ENCODE data around the gene MAPRE3. TPM values are rescaled to one million over a fixed set of nuclear protein-coding genes. Genes with fewer than 3 reads are reported as not detected.

Gene MAPRE3
- total RNA-seq, 1 donor from 2014 or later, result 27.0 TPM

DNA sequence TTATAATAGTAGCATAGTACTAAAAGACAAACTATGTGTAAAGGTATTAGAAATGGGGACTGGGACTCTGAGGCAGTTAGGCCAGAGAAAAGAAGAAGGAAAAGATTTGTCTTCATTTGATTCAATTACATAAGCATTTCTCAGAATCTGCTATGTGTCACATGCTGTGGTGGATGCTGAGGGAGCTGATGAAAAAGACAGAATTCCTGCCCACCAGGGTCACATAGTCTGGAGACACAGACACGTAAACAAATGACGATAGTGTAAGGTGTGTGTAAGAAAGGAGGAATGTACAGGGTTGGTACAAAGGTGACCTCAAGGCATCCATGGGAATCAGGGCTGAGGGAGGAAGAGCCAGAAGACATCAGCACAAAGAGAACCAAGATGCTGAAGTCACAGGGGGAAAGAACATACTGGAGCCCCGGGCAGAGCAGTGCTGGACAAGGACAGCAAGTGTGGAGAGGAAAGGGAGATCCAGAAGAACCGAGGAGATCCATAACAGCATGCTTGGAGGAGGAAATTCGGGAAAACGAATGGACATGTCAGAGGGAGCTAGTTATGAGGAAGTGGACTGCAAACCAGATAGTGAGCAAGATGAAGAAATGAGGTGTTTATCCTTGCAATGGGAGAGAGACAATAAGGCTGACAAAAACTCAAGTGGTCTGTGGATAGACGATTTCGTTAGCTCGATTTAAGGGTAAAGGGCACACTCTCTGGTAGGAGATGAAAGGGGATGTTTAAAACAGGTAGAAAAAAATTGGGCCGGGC is 1.2 kb upstream of the MAPRE3 start:
- Histone ChIP-seq H3K4me3 (ENCODE audit: insufficient read depth, low read depth, low read length) (no peak overlapping the region), H3K4me2 (ENCODE audit: low read length) (peak overlapping the region; percentile 52), H3K4me1 (ENCODE audit: insufficient read depth, low read length) (peaks cover 24% of the 10 kb centered on the region), H4K20me1 (ENCODE audit: insufficient read depth, low read length) (peaks cover 19% of the 10 kb centered on the region), H3K9ac (ENCODE audit: low read length) (peak overlapping the region; percentile 60), H3K79me2 (ENCODE audit: insufficient read depth, low read length) (no peaks in the 10 kb centered on the region), H2AFZ (ENCODE audit: low read depth, low read length) (no peak overlapping the region), H3K27me3 (ENCODE audit: insufficient read depth, low read length) (peaks cover 9% of the 10 kb centered on the region), H3K9me3 (ENCODE audit: insufficient read depth, low read depth, low read length) (no peaks in the 10 kb centered on the region), H3K36me3 (ENCODE audit: insufficient read depth, low read length) (no peaks in the 10 kb centered on the region), H3K27ac (ENCODE audit: low read depth, low read length) (peak overlapping the region; percentile 56)
- peaks cover 2% of the 10 kb centered on the region for H3K9me3 Mint-ChIP-seq (ENCODE audit: unreplicated experiment)
- H3K27me3 Mint-ChIP-seq (ENCODE audit: low read depth, unreplicated experiment), result peaks cover 25% of the 10 kb centered on the region
- no peaks in the 10 kb centered on the region for H3K36me3 Mint-ChIP-seq (ENCODE audit: low read depth, unreplicated experiment)
- TF ChIP-seq, protein P1, sequence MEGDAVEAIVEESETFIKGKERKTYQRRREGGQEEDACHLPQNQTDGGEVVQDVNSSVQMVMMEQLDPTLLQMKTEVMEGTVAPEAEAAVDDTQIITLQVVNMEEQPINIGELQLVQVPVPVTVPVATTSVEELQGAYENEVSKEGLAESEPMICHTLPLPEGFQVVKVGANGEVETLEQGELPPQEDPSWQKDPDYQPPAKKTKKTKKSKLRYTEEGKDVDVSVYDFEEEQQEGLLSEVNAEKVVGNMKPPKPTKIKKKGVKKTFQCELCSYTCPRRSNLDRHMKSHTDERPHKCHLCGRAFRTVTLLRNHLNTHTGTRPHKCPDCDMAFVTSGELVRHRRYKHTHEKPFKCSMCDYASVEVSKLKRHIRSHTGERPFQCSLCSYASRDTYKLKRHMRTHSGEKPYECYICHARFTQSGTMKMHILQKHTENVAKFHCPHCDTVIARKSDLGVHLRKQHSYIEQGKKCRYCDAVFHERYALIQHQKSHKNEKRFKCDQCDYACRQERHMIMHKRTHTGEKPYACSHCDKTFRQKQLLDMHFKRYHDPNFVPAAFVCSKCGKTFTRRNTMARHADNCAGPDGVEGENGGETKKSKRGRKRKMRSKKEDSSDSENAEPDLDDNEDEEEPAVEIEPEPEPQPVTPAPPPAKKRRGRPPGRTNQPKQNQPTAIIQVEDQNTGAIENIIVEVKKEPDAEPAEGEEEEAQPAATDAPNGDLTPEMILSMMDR (IDR thresholded peaks at IDR 0.05; ENCODE audit: insufficient read depth, low read depth, low read length), result no peak
- no peak for TF ChIP-seq EZH2 (IDR thresholded peaks at IDR 0.05; ENCODE audit: insufficient read depth, low read length)
- H3K4me3 Mint-ChIP-seq (ENCODE audit: unreplicated experiment), result peak overlapping the region; percentile 72
- DNase-seq (ENCODE audit: low read depth) (peak; percentile 75), FAIRE-seq (no peak)
- H3K27ac Mint-ChIP-seq (ENCODE audit: unreplicated experiment), result peak overlapping the region; percentile 14
- H3K4me1 Mint-ChIP-seq (ENCODE audit: low read depth, unreplicated experiment), result peaks cover 18% of the 10 kb centered on the region

DNA sequence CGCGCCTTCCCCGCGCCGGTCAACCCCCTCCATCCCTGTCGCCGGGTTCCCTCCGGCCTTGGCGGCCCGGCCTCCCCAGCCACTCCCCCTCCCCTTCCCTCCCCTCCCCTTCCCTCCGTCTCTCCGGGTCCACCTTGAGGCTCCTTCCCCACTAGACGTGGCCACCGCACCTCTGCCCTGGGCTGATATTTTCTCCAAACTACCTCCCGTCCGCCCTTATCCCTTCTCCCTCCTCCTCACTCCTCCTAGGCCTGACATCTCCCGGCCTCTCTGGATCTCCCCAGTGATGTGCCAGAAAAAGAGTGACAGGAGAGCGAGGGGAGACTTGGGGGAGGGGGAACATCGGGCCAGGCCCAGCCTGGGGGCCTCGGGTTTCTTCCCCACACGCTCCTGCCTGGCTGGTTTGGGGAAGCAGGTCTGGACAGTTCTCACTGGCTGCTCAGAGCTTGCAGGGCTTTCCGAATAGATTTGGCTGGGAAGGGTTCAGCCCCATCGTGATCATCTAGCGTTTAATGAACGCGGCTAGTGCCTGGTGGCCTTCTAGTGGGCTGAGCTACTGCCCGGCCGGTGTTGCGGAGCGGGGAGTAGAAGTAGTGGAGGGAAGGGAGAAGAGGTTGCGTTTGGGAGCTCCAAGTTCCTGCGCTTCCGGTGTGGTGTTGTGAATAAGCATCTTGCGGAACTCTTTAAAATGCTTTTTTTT is 641 bp downstream of the MAPRE3 start:
- H3K9ac ChIP-seq (ENCODE audit: low read length), result peak overlapping the region; percentile 85
- H3K79me2 ChIP-seq (ENCODE audit: insufficient read depth, low read length), result peaks cover 3% of the 10 kb centered on the region
- peaks cover 24% of the 10 kb centered on the region for H3K4me1 ChIP-seq (ENCODE audit: insufficient read depth, low read length)
- H3K4me2 ChIP-seq (ENCODE audit: low read length), result peak overlapping the region; percentile 85
- Mint-ChIP-seq H3K9me3 (ENCODE audit: unreplicated experiment) (peaks cover 2% of the 10 kb centered on the region), H3K27ac (ENCODE audit: unreplicated experiment) (peak overlapping the region; percentile 93), H3K36me3 (ENCODE audit: low read depth, unreplicated experiment) (peaks cover 3% of the 10 kb centered on the region), H3K4me3 (ENCODE audit: unreplicated experiment) (peak overlapping the region; percentile 94), H3K4me1 (ENCODE audit: low read depth, unreplicated experiment) (peaks cover 21% of the 10 kb centered on the region), H3K27me3 (ENCODE audit: low read depth, unreplicated experiment) (peaks cover 19% of the 10 kb centered on the region)
- peak overlapping the region; percentile 44 for H3K27ac ChIP-seq (ENCODE audit: low read depth, low read length)
- DNase-seq (ENCODE audit: low read depth) (peak; percentile 15), FAIRE-seq (no peak)
- no peaks in the 10 kb centered on the region for H3K36me3 ChIP-seq (ENCODE audit: insufficient read depth, low read length)
- H3K27me3 ChIP-seq (ENCODE audit: insufficient read depth, low read length), result peaks cover 9% of the 10 kb centered on the region
- peak overlapping the region; percentile 78 for H2AFZ ChIP-seq (ENCODE audit: low read depth, low read length)
- peaks cover 34% of the 10 kb centered on the region for H4K20me1 ChIP-seq (ENCODE audit: insufficient read depth, low read length)
- TF ChIP-seq EZH2 (IDR thresholded peaks at IDR 0.05; ENCODE audit: insufficient read depth, low read length), result no peak
- TF ChIP-seq, protein P1 (IDR thresholded peaks at IDR 0.05; ENCODE audit: insufficient read depth, low read depth, low read length), result no peak
- H3K9me3 ChIP-seq (ENCODE audit: insufficient read depth, low read depth, low read length), result no peaks in the 10 kb centered on the region
- H3K4me3 ChIP-seq (ENCODE audit: insufficient read depth, low read depth, low read length), result peak overlapping the region; percentile 68
